ENCODE measurements around the gene TAL1.

DNA sequence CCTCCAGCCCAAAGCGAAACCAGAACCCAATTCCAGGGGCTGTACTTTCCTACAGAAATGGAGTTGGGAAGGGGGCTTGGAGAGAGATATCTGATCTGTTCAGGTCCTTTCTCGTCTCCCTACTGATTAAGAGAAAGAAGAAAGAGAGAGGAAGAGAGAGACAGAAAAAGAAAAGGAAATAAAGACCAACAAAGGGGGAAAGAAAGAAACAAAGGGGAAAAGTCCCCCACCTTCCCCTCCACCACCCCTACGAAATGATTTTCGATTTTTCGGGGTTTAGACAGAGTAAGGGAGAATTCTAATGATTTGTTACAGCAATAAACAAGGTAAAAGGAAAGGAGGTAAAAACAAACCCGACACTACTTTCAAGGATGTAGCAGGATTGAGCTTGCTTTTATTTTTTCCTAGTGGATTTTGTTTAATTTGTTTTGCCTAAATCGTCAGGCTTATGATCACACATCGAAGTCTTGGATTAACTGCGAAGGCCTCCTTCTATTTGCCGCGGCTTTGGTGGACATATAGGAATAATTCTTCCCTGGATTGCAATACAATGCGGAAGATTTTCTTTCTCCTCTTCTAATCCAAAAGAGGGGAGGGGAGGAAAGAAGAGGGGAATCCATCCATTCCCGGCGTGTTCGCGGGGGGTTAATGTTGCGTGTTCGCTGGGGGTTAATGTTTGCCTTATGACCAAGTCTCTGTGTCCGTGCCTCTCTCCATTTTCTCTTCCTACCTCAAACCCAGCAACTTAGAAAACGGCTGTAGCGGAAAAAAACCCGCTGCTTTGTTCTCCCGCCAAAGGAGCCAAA lies 1.9 kb downstream of the TAL1 start:
- TF ChIP-seq ZNF274 (IDR thresholded peaks at IDR 0.05; ENCODE audit: low read depth, low read length) (no peak), YY1 (IDR thresholded peaks at IDR 0.05; ENCODE audit: insufficient read depth, insufficient read length) (no peak)

Data from NT2/D1 (cell line).